Right lobe of liver (tissue), 4 donors: ENCODE data around the gene SPDYE6.

Experiments used
- POLR2A ChIP-seq: fragments of 450-650 bp; IDR thresholded peaks from one replicate; pipeline ENCODE4 v1.6.1; 2017; ENCODE audit warnings: antibody characterized with exemption, mild to moderate bottlenecking
- TF ChIP-seq, protein P1 (sequence below), 4 donors: fragments of 200-600 bp in 3 of 4; fragments of 450-650 bp in 1 of 4; IDR thresholded peaks; one replicate each; pipeline versions ENCODE4 v1.5.1 to v1.8.0; 2016 to 2022; ENCODE audit warnings: antibody characterized with exemption in 4 of 4, mild to moderate bottlenecking in 2 of 4
- donor health status: DM: no; HTN: no; CAD: no.
- donor health status: DM: no; HTN: no; CAD: no.
- donor health status: DM: no; HTN: yes; CAD: no.

DNA sequence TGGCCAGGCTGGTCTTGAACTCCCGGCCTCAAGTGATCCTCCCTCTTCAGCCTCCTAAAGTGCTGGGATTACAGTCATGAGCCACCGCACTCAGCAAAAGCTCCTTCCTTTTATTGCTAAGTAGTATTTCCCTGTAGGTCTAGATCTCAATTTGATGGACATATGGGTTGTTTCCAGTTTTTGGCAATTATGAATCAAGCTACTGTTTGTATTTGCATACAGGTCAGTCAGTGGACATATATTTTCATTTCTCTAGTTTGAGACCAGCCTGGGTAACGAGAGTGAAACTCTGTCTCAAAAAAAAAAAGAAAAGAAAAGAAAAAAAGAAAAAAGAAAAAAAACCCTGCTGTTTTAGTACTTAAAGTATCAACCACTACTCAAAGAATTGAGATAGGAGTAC is 33.6 kb upstream of the SPDYE6 start:
- TF ChIP-seq, protein P1, sequence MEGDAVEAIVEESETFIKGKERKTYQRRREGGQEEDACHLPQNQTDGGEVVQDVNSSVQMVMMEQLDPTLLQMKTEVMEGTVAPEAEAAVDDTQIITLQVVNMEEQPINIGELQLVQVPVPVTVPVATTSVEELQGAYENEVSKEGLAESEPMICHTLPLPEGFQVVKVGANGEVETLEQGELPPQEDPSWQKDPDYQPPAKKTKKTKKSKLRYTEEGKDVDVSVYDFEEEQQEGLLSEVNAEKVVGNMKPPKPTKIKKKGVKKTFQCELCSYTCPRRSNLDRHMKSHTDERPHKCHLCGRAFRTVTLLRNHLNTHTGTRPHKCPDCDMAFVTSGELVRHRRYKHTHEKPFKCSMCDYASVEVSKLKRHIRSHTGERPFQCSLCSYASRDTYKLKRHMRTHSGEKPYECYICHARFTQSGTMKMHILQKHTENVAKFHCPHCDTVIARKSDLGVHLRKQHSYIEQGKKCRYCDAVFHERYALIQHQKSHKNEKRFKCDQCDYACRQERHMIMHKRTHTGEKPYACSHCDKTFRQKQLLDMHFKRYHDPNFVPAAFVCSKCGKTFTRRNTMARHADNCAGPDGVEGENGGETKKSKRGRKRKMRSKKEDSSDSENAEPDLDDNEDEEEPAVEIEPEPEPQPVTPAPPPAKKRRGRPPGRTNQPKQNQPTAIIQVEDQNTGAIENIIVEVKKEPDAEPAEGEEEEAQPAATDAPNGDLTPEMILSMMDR (IDR thresholded peaks at IDR 0.05) = no peak
- no peak for TF ChIP-seq POLR2A
